Measurements from ENCODE around the gene BCL2L13. TPM values are rescaled to one million over a fixed set of nuclear protein-coding genes. Genes with fewer than 3 reads are reported as not detected.

Gene BCL2L13
- polyA plus RNA-seq, 1 donor from 2014 or later = 20.8 TPM

- Histone ChIP-seq H3K4me2 (ENCODE audit: low read length) (no peak overlapping the region), H3K4me3 (ENCODE audit: low read length) (peak overlapping the region; percentile 19)
Observed at GRCh38 chr22:17672417-17672991, 33.9 kb downstream of the BCL2L13 start.

GRCh38 chr22:17674152-17674551 is 35.6 kb downstream of the BCL2L13 start:
- Histone ChIP-seq H3K4me3 (ENCODE audit: low read length) (no peak overlapping the region), H3K27ac (ENCODE audit: low read length) (no peak overlapping the region), H3K79me2 (replicated peaks; ENCODE audit: insufficient read depth, low read length) (no peaks in the 10 kb centered on the region), H2AFZ (ENCODE audit: low read depth, low read length) (no peak overlapping the region), H3K27me3 (ENCODE audit: insufficient read depth, low read depth, low read length) (no peaks in the 10 kb centered on the region), H3K4me2 (ENCODE audit: low read length) (no peak overlapping the region), H3K36me3 (ENCODE audit: insufficient read depth, low read length) (no peaks in the 10 kb centered on the region), H3K9me3 (ENCODE audit: low read length) (no peaks in the 10 kb centered on the region), H3K9ac (ENCODE audit: low read length) (no peak overlapping the region), H3F3A (ENCODE audit: insufficient read depth, low read length, poor library complexity, severe bottlenecking) (no peaks in the 10 kb centered on the region), H3K9me2 (ENCODE audit: insufficient read depth, low read length) (no peaks in the 10 kb centered on the region), H4K20me1 (ENCODE audit: insufficient read depth) (no peaks in the 10 kb centered on the region)
- TF ChIP-seq CTCF (IDR thresholded peaks at IDR 0.05; ENCODE audit: poor library complexity, severe bottlenecking) = no peak
- TF ChIP-seq TAF1 (IDR thresholded peaks at IDR 0.05; ENCODE audit: low read depth) = no peak
- no peak for TF ChIP-seq SMC3 (conservative IDR thresholded peaks at IDR 0.05; ENCODE audit: poor library complexity)
- TF ChIP-seq MXI1 (conservative IDR thresholded peaks at IDR 0.05; ENCODE audit: poor library complexity, severe bottlenecking) = no peak

More at GRCh38 chr22:17672417-17672991, 33.9 kb downstream of the BCL2L13 start:
- Histone ChIP-seq H3F3A (ENCODE audit: insufficient read depth, low read length, poor library complexity, severe bottlenecking) (no peaks in the 10 kb centered on the region), H3K36me3 (ENCODE audit: insufficient read depth, low read length) (no peaks in the 10 kb centered on the region), H3K79me2 (replicated peaks; ENCODE audit: insufficient read depth, low read length) (no peaks in the 10 kb centered on the region), H3K9me3 (ENCODE audit: low read length) (no peaks in the 10 kb centered on the region), H3K27ac (ENCODE audit: low read length) (peak overlapping the region; percentile 10), H3K27me3 (ENCODE audit: insufficient read depth, low read depth, low read length) (no peaks in the 10 kb centered on the region), H3K9ac (ENCODE audit: low read length) (no peak overlapping the region), H4K20me1 (ENCODE audit: insufficient read depth) (no peaks in the 10 kb centered on the region), H2AFZ (ENCODE audit: low read depth, low read length) (no peak overlapping the region), H3K9me2 (ENCODE audit: insufficient read depth, low read length) (no peaks in the 10 kb centered on the region)
- TF ChIP-seq REST (IDR thresholded peaks at IDR 0.05; ENCODE audit: borderline replicate concordance) = no peak
- no peak for TF ChIP-seq TAF1 (IDR thresholded peaks at IDR 0.05; ENCODE audit: low read depth)
- no peak for TF ChIP-seq RAD21 (conservative IDR thresholded peaks at IDR 0.05)
- TF ChIP-seq POLR2AphosphoS5 (IDR thresholded peaks at IDR 0.05) = no peak
- no peak for TF ChIP-seq MXI1 (conservative IDR thresholded peaks at IDR 0.05; ENCODE audit: poor library complexity, severe bottlenecking)
- TF ChIP-seq EZH2 (IDR thresholded peaks at IDR 0.05; ENCODE audit: borderline replicate concordance, insufficient read depth, low read length, poor library complexity, severe bottlenecking) = no peak
- no peak for TF ChIP-seq CTCF (IDR thresholded peaks at IDR 0.05; ENCODE audit: poor library complexity, severe bottlenecking)
- no peak for TF ChIP-seq EP300 (conservative IDR thresholded peaks at IDR 0.05; ENCODE audit: poor library complexity, severe bottlenecking)
- no peak for TF ChIP-seq SMC3 (conservative IDR thresholded peaks at IDR 0.05; ENCODE audit: poor library complexity)

Measured in neural cell (in vitro differentiated cells).